Activated CD4-positive, alpha-beta T cell treated with anti-CD3 and anti-CD28 coated beads, Interleukin-2, Interleukin-6, amounts not matched to agents 100 ng/mL and 50 ng/mL, durations not matched to agents 16 hours and 8 hours (primary cell): ENCODE data around the gene CBL.
"Not testable (repeated sequence)": the region's sequence is repeated elsewhere in the genome, so short reads cannot be mapped to it uniquely, and the experiment has no call there.

ENCODE experiments used
- DNase-seq: peaks from one replicate; pipeline ENCODE4 v3.0.0-alpha.2; 2020

Gene CBL

GRCh38 chr11:119205574-119206510, at the start of gene CBL:
Gene CBL (plus strand): TSS chr11:119206339. CDS start chr11:119206418, 79 bp downstream.
- DNase-seq, result peak; percentile 97

- DNase-seq, result no peak
Observed at GRCh38 chr11:119156496-119156895, 49.6 kb upstream of the CBL start.

GRCh38 chr11:119157063-119157462, 49.1 kb upstream of the CBL start:
- DNase-seq, result no peak

- DNase-seq, result no peak
Observed at GRCh38 chr11:119158467-119158866, 47.7 kb upstream of the CBL start.

- DNase-seq, result no peak
Observed at GRCh38 chr11:119160151-119160550, 46.0 kb upstream of the CBL start.

GRCh38 chr11:119161871-119162270, 44.3 kb upstream of the CBL start:
- no peak for DNase-seq

GRCh38 chr11:119166368-119167076, 39.6 kb upstream of the CBL start:
- no peak for DNase-seq

- DNase-seq, result not testable (repeated sequence)
Observed at GRCh38 chr11:119167077-119167458, 39.1 kb upstream of the CBL start.

GRCh38 chr11:119167933-119168332, 38.2 kb upstream of the CBL start:
- no peak for DNase-seq

GRCh38 chr11:119168471-119169281, 37.5 kb upstream of the CBL start, which contains the start of gene NLRX1:
Gene NLRX1 (plus strand): TSS chr11:119168725. CDS start chr11:119171404, 2,679 bp downstream.
- DNase-seq, result peak; percentile 93

- DNase-seq, result peak; percentile 65
Observed at GRCh38 chr11:119169282-119169719, 36.8 kb upstream of the CBL start.

- DNase-seq, result no peak
Observed at GRCh38 chr11:119172513-119172912, 33.6 kb upstream of the CBL start.

- no peak for DNase-seq
Observed at GRCh38 chr11:119173453-119173852, 32.7 kb upstream of the CBL start.

- peak; percentile 32 for DNase-seq
Observed at GRCh38 chr11:119175493-119176077, 30.6 kb upstream of the CBL start.

- no peak for DNase-seq
Observed at GRCh38 chr11:119178166-119178680, 27.9 kb upstream of the CBL start.

- DNase-seq, result no peak
Observed at GRCh38 chr11:119179342-119179741, 26.8 kb upstream of the CBL start.

GRCh38 chr11:119179983-119180382, 26.2 kb upstream of the CBL start:
- no peak for DNase-seq

- DNase-seq, result no peak
Observed at GRCh38 chr11:119180729-119181676, 25.1 kb upstream of the CBL start.

- no peak for DNase-seq
Observed at GRCh38 chr11:119181677-119182412, 24.3 kb upstream of the CBL start.

GRCh38 chr11:119184399-119184798, 21.7 kb upstream of the CBL start:
- not testable (repeated sequence) for DNase-seq
